ENCODE measurements around the gene CAMSAP1.

The CAMSAP1 gene

GRCh38 chr9:135890190-135891026 lies 16.9 kb downstream of the CAMSAP1 start:
- Histone ChIP-seq H4K91ac (ENCODE audit: low read length) (no peak overlapping the region), H3K23ac (ENCODE audit: low read length in 2 of 2) (no peak overlapping the region), H3K18ac (ENCODE audit: low read depth in 1 of 2, low read length in 2 of 2) (no peak overlapping the region), H3K4me2 (ENCODE audit: low read length, poor library complexity, severe bottlenecking) (no peak overlapping the region), H3K27ac (ENCODE audit: low read length, poor library complexity, severe bottlenecking) (no peak overlapping the region), H2AK5ac (ENCODE audit: low read length, severe bottlenecking) (no peak overlapping the region), H3K27me3 (ENCODE audit: control insufficient read depth in 1 of 2, insufficient read depth in 1 of 2, low read length in 2 of 2) (no peaks in the 10 kb centered on the region), H3K36me3 (ENCODE audit: control insufficient read depth in 1 of 2, insufficient read depth in 2 of 2, low read depth in 1 of 2, low read length in 2 of 2) (peaks cover 0 to 7% of the 10 kb centered on the region in 2 experiments), H2AFZ (ENCODE audit: low read depth, low read length) (no peak overlapping the region), H2BK15ac (ENCODE audit: low read depth, poor library complexity, severe bottlenecking) (no peak overlapping the region), H2BK5ac (ENCODE audit: low read depth, low read length, poor library complexity, severe bottlenecking) (no peak overlapping the region), H3K4me3 (ENCODE audit: insufficient read depth in 1 of 2, low read depth in 1 of 2, low read length in 2 of 2) (no peak overlapping the region), H3K4ac (ENCODE audit: low read depth in 1 of 2, low read length in 2 of 2) (no peak overlapping the region), H4K8ac (ENCODE audit: low read length) (no peak overlapping the region), H2BK12ac (ENCODE audit: low read length in 2 of 2) (no peak overlapping the region), H3K9ac (ENCODE audit: low read length) (no peak overlapping the region), H3K79me1 (replicated peaks; ENCODE audit: low read length, poor library complexity, severe bottlenecking) (peaks cover 22% of the 10 kb centered on the region), H2BK120ac (ENCODE audit: low read depth, low read length) (no peak overlapping the region), H3K4me1 (ENCODE audit: control insufficient read depth, insufficient read depth, low read depth, low read length) (peaks cover 46% of the 10 kb centered on the region), H3K14ac (ENCODE audit: low read length in 2 of 2) (no peak overlapping the region), H3K9me3 (ENCODE audit: control insufficient read depth, low read length) (no peaks in the 10 kb centered on the region)
- DNase-seq, result no peak
- 91% methylated on average over 18 of the region's 18 CpGs for WGBS

GRCh38 chr9:135889564-135890189 lies 17.7 kb downstream of the CAMSAP1 start:
- no peak overlapping the region for H3K18ac ChIP-seq (ENCODE audit: low read depth in 1 of 2, low read length in 2 of 2)
- H3K36me3 ChIP-seq (ENCODE audit: control insufficient read depth in 1 of 2, insufficient read depth in 2 of 2, low read depth in 1 of 2, low read length in 2 of 2), result peaks cover 0 to 7% of the 10 kb centered on the region in 2 experiments
- no peak for DNase-seq
- H4K8ac ChIP-seq (ENCODE audit: low read length), result no peak overlapping the region
- H2BK120ac ChIP-seq (ENCODE audit: low read depth, low read length), result no peak overlapping the region
- H4K91ac ChIP-seq (ENCODE audit: low read length), result no peak overlapping the region
- H3K27ac ChIP-seq (ENCODE audit: low read length, poor library complexity, severe bottlenecking), result no peak overlapping the region
- H2BK12ac ChIP-seq (ENCODE audit: low read length in 2 of 2), result no peak overlapping the region
- no peak overlapping the region for H2BK15ac ChIP-seq (ENCODE audit: low read depth, poor library complexity, severe bottlenecking)
- H3K79me1 ChIP-seq (replicated peaks; ENCODE audit: low read length, poor library complexity, severe bottlenecking), result peaks cover 23% of the 10 kb centered on the region
- no peak overlapping the region for H3K4ac ChIP-seq (ENCODE audit: low read depth in 1 of 2, low read length in 2 of 2)
- no peak overlapping the region for H3K4me2 ChIP-seq (ENCODE audit: low read length, poor library complexity, severe bottlenecking)
- peak overlapping the region in 1 of 2 experiments; percentile 20 for H3K14ac ChIP-seq (ENCODE audit: low read length in 2 of 2)
- no peak overlapping the region for H3K4me3 ChIP-seq (ENCODE audit: insufficient read depth in 1 of 2, low read depth in 1 of 2, low read length in 2 of 2)
- H3K27me3 ChIP-seq (ENCODE audit: control insufficient read depth in 1 of 2, insufficient read depth in 1 of 2, low read length in 2 of 2), result no peaks in the 10 kb centered on the region
- 94% methylated on average over 19 of the region's 19 CpGs for WGBS
- H3K9ac ChIP-seq (ENCODE audit: low read length), result no peak overlapping the region
- no peak overlapping the region for H2BK5ac ChIP-seq (ENCODE audit: low read depth, low read length, poor library complexity, severe bottlenecking)
- H3K4me1 ChIP-seq (ENCODE audit: control insufficient read depth, insufficient read depth, low read depth, low read length), result peaks cover 53% of the 10 kb centered on the region
- H2AFZ ChIP-seq (ENCODE audit: low read depth, low read length), result no peak overlapping the region
- no peaks in the 10 kb centered on the region for H3K9me3 ChIP-seq (ENCODE audit: control insufficient read depth, low read length)
- H3K23ac ChIP-seq (ENCODE audit: low read length in 2 of 2), result no peak overlapping the region
- no peak overlapping the region for H2AK5ac ChIP-seq (ENCODE audit: low read length, severe bottlenecking)

GRCh38 chr9:135888766-135889394 lies 18.5 kb downstream of the CAMSAP1 start:
- no peak overlapping the region for H3K4me2 ChIP-seq (ENCODE audit: low read length, poor library complexity, severe bottlenecking)
- H3K27ac ChIP-seq (ENCODE audit: low read length, poor library complexity, severe bottlenecking), result no peak overlapping the region
- H3K4ac ChIP-seq (ENCODE audit: low read depth in 1 of 2, low read length in 2 of 2), result no peak overlapping the region
- no peak overlapping the region for H3K14ac ChIP-seq (ENCODE audit: low read length in 2 of 2)
- no peak overlapping the region for H3K18ac ChIP-seq (ENCODE audit: low read depth in 1 of 2, low read length in 2 of 2)
- WGBS, result 98% methylated on average over 13 of the region's 13 CpGs
- no peak overlapping the region for H3K9ac ChIP-seq (ENCODE audit: low read length)
- H3K4me3 ChIP-seq (ENCODE audit: insufficient read depth in 1 of 2, low read depth in 1 of 2, low read length in 2 of 2), result no peak overlapping the region
- DNase-seq, result no peak
- peaks cover 21% of the 10 kb centered on the region for H3K79me1 ChIP-seq (replicated peaks; ENCODE audit: low read length, poor library complexity, severe bottlenecking)
- peaks cover 58% of the 10 kb centered on the region for H3K4me1 ChIP-seq (ENCODE audit: control insufficient read depth, insufficient read depth, low read depth, low read length)
- H3K23ac ChIP-seq (ENCODE audit: low read length in 2 of 2), result peak overlapping the region in 1 of 2 experiments; percentile 84
- H3K9me3 ChIP-seq (ENCODE audit: control insufficient read depth, low read length), result no peaks in the 10 kb centered on the region
- no peak overlapping the region for H4K8ac ChIP-seq (ENCODE audit: low read length)
- H2AFZ ChIP-seq (ENCODE audit: low read depth, low read length), result no peak overlapping the region
- no peak overlapping the region for H2BK12ac ChIP-seq (ENCODE audit: low read length in 2 of 2)
- peaks cover 0 to 7% of the 10 kb centered on the region in 2 experiments for H3K36me3 ChIP-seq (ENCODE audit: control insufficient read depth in 1 of 2, insufficient read depth in 2 of 2, low read depth in 1 of 2, low read length in 2 of 2)
- H2AK5ac ChIP-seq (ENCODE audit: low read length, severe bottlenecking), result no peak overlapping the region
- no peak overlapping the region for H2BK15ac ChIP-seq (ENCODE audit: low read depth, poor library complexity, severe bottlenecking)
- H2BK120ac ChIP-seq (ENCODE audit: low read depth, low read length), result no peak overlapping the region
- H3K27me3 ChIP-seq (ENCODE audit: control insufficient read depth in 1 of 2, insufficient read depth in 1 of 2, low read length in 2 of 2), result no peaks in the 10 kb centered on the region
- H4K91ac ChIP-seq (ENCODE audit: low read length), result no peak overlapping the region
- no peak overlapping the region for H2BK5ac ChIP-seq (ENCODE audit: low read depth, low read length, poor library complexity, severe bottlenecking)
